Esophagus squamous epithelium (tissue), 5 donors: ENCODE results near the gene TBCD. TPM values are rescaled to one million over a fixed set of nuclear protein-coding genes. Genes with fewer than 3 reads are reported as not detected.
"Not testable (repeated sequence)": the region's sequence is repeated elsewhere in the genome, so short reads cannot be mapped to it uniquely, and the experiment has no call there.

Source experiments
- DNase-seq: peaks from one replicate; lab custom pipeline; 2025; lab: John Stamatoyannopoulos, UW
- H3K27ac ChIP-seq, 4 donors: fragments of 200-600 bp; sonication (generic); one replicate each; pipeline ENCODE4 v1.5.1; 2016 to 2019; ENCODE audit warnings: mild to moderate bottlenecking in 1 of 4
- H3K27me3 ChIP-seq, 4 donors: fragments of 200-600 bp; sonication (generic); 1 replicate in 3 of 4; 2 replicates in 1 of 4; pipeline versions ENCODE4 v1.5.1 to v1.6.0; 2017 to 2021; ENCODE audit warnings: antibody characterized with exemption in 1 of 4
- H3K36me3 ChIP-seq, 3 donors: fragments of 200-600 bp; sonication (generic); one replicate each; pipeline ENCODE4 v1.5.1; 2016 to 2019
- H3K4me1 ChIP-seq, 3 donors: fragments of 200-600 bp; sonication (generic); one replicate each; pipeline ENCODE4 v1.5.1; 2017 to 2019
- H3K4me3 ChIP-seq, 4 donors: fragments of 200-600 bp; sonication (generic); 1 replicate in 3 of 4; 2 replicates in 1 of 4; pipeline ENCODE4 v1.5.1; 2016 to 2019; ENCODE audit warnings: mild to moderate bottlenecking in 2 of 4, moderate library complexity in 1 of 4
- H3K9me3 ChIP-seq, 3 donors: fragments of 200-600 bp; sonication (generic); one replicate each; pipeline ENCODE4 v1.5.1; 2016 to 2019
- POLR2A ChIP-seq, 4 donors: fragments of 450-650 bp; IDR thresholded peaks; one replicate each; pipeline ENCODE4 v1.6.1; 2017; ENCODE audit warnings: antibody characterized with exemption in 4 of 4, mild to moderate bottlenecking in 4 of 4, moderate library complexity in 3 of 4
- WGBS, 2 donors: methylation state at CpG; one replicate each; pipeline ENCODE4 v1.1.5; 2018; 5-methylcytosine and 5-hydroxymethylcytosine counted together
- intact Hi-C: fragments of 100-400 bp; cut with DNase I; formaldehyde crosslinking; loops from one replicate; pipeline ENCODE4 v1.15.0; 2022
- total RNA-seq, 4 donors: library from RNA; depleted of rRNA; stranded (reverse); fragments of >200 nt; gene quantifications; one replicate each; pipeline ENCODE4 v1.1.0, GENCODE V29; 2016
- TF ChIP-seq, protein P1 (sequence below), 6 experiments: fragments of 450-650 bp in 4 of 6; fragments of 200-600 bp in 2 of 6; sonication (generic) in 2 of 6; IDR thresholded peaks; one replicate each; pipeline ENCODE4 v1.5.1; 2016 to 2019; ENCODE audit warnings: antibody characterized with exemption in 6 of 6, mild to moderate bottlenecking in 4 of 6, moderate library complexity in 4 of 6
- donor health status: DM: yes; HTN: yes; CAD: no.

The TBCD gene
- total RNA-seq, 4 donors from 2014 or later, result 38.8 to 58.3 (median 55.0) TPM

DNA sequence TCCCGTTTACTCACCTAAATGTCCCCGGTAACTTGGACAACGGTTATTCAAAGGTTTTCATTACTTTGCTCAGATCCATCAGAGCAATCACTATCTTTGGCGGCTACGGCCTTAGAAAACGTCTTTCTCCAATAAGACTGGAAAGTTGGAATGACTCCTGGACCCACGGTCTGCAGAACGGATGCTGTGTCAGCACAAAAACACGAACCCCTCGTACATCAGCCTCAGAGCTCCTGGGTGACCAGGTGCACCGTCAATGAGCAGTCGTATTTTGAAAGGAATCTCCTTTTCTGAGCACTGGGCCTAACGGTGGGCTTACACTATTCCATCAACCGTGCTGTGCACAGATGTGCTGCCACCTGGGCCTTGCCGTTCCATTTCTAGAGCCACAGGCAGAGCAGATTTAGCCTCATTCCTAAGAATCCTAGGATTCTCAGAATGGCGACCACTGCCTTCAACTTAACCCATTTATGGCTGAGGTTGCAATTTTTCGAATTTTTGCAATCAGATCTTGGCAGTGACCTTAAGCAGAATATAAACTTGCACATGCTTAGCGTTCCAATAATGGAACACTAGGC, 198.7 kb downstream of the TBCD start:
- no peak for DNase-seq
- 92% methylated on average over 14 to 18 of the region's 18 CpGs for WGBS, 2 donors
- Histone ChIP-seq H3K27ac (no peak overlapping the region), H3K9me3 (peaks cover 0 to 81% (median 22%) of the 10 kb centered on the region in 3 donors), H3K4me3 (no peak overlapping the region), H3K36me3 (peaks cover 0 to 20% (median 0%) of the 10 kb centered on the region in 3 donors), H3K4me1 (no peaks in the 10 kb centered on the region), H3K27me3 (no peaks in the 10 kb centered on the region)
- intact Hi-C loops, result no loop called here
- TF ChIP-seq, protein P1, sequence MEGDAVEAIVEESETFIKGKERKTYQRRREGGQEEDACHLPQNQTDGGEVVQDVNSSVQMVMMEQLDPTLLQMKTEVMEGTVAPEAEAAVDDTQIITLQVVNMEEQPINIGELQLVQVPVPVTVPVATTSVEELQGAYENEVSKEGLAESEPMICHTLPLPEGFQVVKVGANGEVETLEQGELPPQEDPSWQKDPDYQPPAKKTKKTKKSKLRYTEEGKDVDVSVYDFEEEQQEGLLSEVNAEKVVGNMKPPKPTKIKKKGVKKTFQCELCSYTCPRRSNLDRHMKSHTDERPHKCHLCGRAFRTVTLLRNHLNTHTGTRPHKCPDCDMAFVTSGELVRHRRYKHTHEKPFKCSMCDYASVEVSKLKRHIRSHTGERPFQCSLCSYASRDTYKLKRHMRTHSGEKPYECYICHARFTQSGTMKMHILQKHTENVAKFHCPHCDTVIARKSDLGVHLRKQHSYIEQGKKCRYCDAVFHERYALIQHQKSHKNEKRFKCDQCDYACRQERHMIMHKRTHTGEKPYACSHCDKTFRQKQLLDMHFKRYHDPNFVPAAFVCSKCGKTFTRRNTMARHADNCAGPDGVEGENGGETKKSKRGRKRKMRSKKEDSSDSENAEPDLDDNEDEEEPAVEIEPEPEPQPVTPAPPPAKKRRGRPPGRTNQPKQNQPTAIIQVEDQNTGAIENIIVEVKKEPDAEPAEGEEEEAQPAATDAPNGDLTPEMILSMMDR (IDR thresholded peaks at IDR 0.05), result no peak
- TF ChIP-seq POLR2A (IDR thresholded peaks at IDR 0.05), result no peak

- WGBS, 2 donors, result 80 to 93% methylated on average over 6 to 8 of the region's 13 CpGs
- no peak for DNase-seq
Observed at GRCh38 chr17:82952019-82952418, 200.2 kb downstream of the TBCD start.

DNA sequence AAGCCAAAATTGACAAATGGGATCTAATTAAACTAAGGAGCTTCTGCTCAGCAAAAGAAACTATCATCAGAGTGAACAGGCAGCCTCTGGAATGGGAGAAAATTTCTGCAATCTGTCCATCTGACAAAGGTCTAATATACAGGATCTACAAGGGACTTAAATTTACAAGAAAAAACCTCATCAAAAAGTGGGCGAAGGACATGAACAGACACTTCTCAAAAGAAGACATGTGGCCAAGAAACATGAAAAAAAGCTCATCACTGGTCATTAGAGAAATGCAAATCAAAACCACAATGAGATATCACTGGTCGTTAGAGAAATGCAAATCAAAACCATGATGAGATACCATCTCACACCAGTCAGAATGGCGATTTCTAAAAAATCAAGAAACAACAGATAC, 203.2 kb downstream of the TBCD start:
- intact Hi-C loops, H3K4me1 ChIP-seq, H3K27me3 ChIP-seq, H3K4me3 ChIP-seq, DNase-seq, H3K36me3 ChIP-seq, H3K27ac ChIP-seq: not testable (repeated sequence)
- 82 to 88% methylated on average over 3 of the region's 3 CpGs for WGBS, 2 donors
- H3K9me3 ChIP-seq, result peaks cover 0 to 59% (median 10%) of the 10 kb centered on the region in 3 donors

More at GRCh38 chr17:82952019-82952418, 200.2 kb downstream of the TBCD start:
- H3K4me3 ChIP-seq, result no peak overlapping the region
- no peaks in the 10 kb centered on the region for H3K4me1 ChIP-seq
- no peaks in the 10 kb centered on the region for H3K27me3 ChIP-seq
- intact Hi-C loops, result no loop called here
- peaks cover 0 to 14% (median 0%) of the 10 kb centered on the region in 3 donors for H3K36me3 ChIP-seq
- H3K27ac ChIP-seq, result no peak overlapping the region
- peaks cover 0 to 76% (median 18%) of the 10 kb centered on the region in 3 donors for H3K9me3 ChIP-seq
- no peak for TF ChIP-seq POLR2A (IDR thresholded peaks at IDR 0.05)
- TF ChIP-seq, protein P1 (IDR thresholded peaks at IDR 0.05), result no peak

GRCh38 chr17:82955627-82956026, 203.8 kb downstream of the TBCD start:
- H3K9me3 ChIP-seq, result peaks cover 0 to 55% (median 9%) of the 10 kb centered on the region in 3 donors
- H3K27me3 ChIP-seq, H3K4me3 ChIP-seq, DNase-seq, H3K27ac ChIP-seq, H3K36me3 ChIP-seq, intact Hi-C loops, H3K4me1 ChIP-seq: not testable (repeated sequence)
- WGBS, 2 donors, result 95 to 96% methylated on average over 4 of the region's 4 CpGs

DNA sequence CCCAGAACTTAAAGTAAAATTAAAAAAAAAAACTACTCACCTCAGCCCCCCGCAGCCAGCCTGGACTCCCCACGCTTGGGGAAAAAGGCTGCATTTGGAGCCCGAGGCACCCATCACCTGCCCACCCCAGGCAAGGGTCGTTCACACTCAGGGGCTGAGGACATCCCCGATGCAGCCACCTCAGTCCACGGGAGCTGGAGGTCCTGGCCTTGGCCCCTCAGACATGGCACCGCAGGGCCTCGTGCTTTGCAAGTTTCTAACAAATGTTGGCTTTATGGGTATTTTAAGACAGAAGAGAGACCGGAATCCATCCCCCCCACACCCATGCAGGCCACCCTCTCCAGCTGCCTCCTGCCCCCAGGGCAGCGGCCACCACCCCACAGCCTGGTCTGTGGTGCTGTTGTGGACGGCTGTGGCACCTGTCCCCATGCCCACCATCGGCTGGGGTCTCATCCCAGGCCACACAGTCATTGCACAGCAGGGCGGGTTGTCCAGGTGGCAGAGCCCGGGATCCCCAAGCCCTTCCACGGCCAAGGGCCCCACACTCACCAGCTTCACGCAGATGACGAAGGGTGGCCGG, 204.4 kb downstream of the TBCD start:
- Histone ChIP-seq H3K4me1 (no peaks in the 10 kb centered on the region), H3K4me3 (no peak overlapping the region), H3K27ac (no peak overlapping the region), H3K9me3 (peaks cover 0 to 49% (median 9%) of the 10 kb centered on the region in 3 donors), H3K27me3 (no peaks in the 10 kb centered on the region), H3K36me3 (peaks cover 0 to 7% (median 0%) of the 10 kb centered on the region in 3 donors)
- DNase-seq, result no peak
- TF ChIP-seq, protein P1 (IDR thresholded peaks at IDR 0.05), result no peak
- no peak for TF ChIP-seq POLR2A (IDR thresholded peaks at IDR 0.05)
- intact Hi-C loops, result no loop called here
- WGBS, 2 donors, result 91 to 96% methylated on average over 7 to 8 of the region's 18 CpGs

- intact Hi-C loops, result no loop called here
- no peak for TF ChIP-seq POLR2A (IDR thresholded peaks at IDR 0.05)
- TF ChIP-seq, protein P1 (IDR thresholded peaks at IDR 0.05), result no peak
- Histone ChIP-seq H3K9me3 (peaks cover 0 to 42% (median 9%) of the 10 kb centered on the region in 3 donors), H3K4me3 (no peak overlapping the region), H3K4me1 (no peaks in the 10 kb centered on the region), H3K27me3 (no peaks in the 10 kb centered on the region), H3K27ac (no peak overlapping the region), H3K36me3 (peaks cover 0 to 7% (median 0%) of the 10 kb centered on the region in 3 donors)
- DNase-seq, result no peak
- 92 to 100% methylated on average over 4 to 6 of the region's 33 CpGs for WGBS, 2 donors
Observed at GRCh38 chr17:82956726-82957468, 205.0 kb downstream of the TBCD start.
